Smooth muscle cell (in vitro differentiated cells): ENCODE data around the gene C2orf42. TPM values are rescaled to one million over a fixed set of nuclear protein-coding genes. Genes with fewer than 3 reads are reported as not detected.
A peak's percentile ranks its signal among the peaks of the same experiment; 100 is the strongest.

Source experiments
- DNase-seq: peaks from one replicate; lab custom pipeline; 2025; ENCODE audit not compliant: unreplicated experiment; lab: John Stamatoyannopoulos, UW
- H2AFZ ChIP-seq: fragments of 200-600 bp; sonication (generic); 2 replicates; pipeline ENCODE4 v1.6.0; 2016; ENCODE audit warnings: antibody characterized with exemption, low read depth, mild to moderate bottlenecking
- H3F3A ChIP-seq: fragments of 200-600 bp; sonication (generic); 2 replicates; pipeline ENCODE4 v1.6.0; 2017; ENCODE audit warnings: antibody characterized with exemption, low read depth
- H3K27ac ChIP-seq: fragments of 200-600 bp; sonication (generic); 2 replicates; pipeline ENCODE4 v1.5.1; 2016; ENCODE audit warnings: low read depth, mild to moderate bottlenecking
- H3K27me3 ChIP-seq: fragments of 200-600 bp; sonication (generic); 2 replicates; pipeline ENCODE4 v1.6.1; 2016; ENCODE audit warnings: low read depth, mild to moderate bottlenecking
- H3K36me3 ChIP-seq: fragments of 200-600 bp; sonication (generic); 2 replicates; pipeline ENCODE4 v1.5.1; 2016; ENCODE audit warnings: low read depth
- H3K4me1 ChIP-seq: fragments of 200-600 bp; sonication (generic); 2 replicates; pipeline ENCODE4 v1.5.1; 2016; ENCODE audit warnings: low read depth
- H3K4me2 ChIP-seq: fragments of 200-600 bp; sonication (generic); 2 replicates; pipeline ENCODE4 v1.6.0; 2016; ENCODE audit warnings: mild to moderate bottlenecking
- H3K4me3 ChIP-seq: fragments of 200-600 bp; sonication (generic); 2 replicates; pipeline ENCODE4 v1.5.1; 2016; ENCODE audit warnings: mild to moderate bottlenecking
- H3K79me2 ChIP-seq: fragments of 200-600 bp; sonication (generic); 2 replicates; pipeline ENCODE4 v1.6.0; 2016; ENCODE audit warnings: low read depth, mild to moderate bottlenecking
- H3K9ac ChIP-seq: fragments of 200-600 bp; sonication (generic); 2 replicates; pipeline ENCODE4 v1.6.0; 2016; ENCODE audit warnings: low read depth
- H3K9me3 ChIP-seq: fragments of 200-600 bp; sonication (generic); replicated peaks from 2 replicates; pipeline ENCODE4 v1.5.1; 2016; ENCODE audit warnings: low read depth
- H4K20me1 ChIP-seq: fragments of 200-600 bp; sonication (generic); 2 replicates; pipeline ENCODE4 v1.6.0; 2016; ENCODE audit warnings: low read depth
- WGBS: methylation state at CpG from one replicate; pipeline ENCODE4 v1.1.7; 2016; ENCODE audit warnings: low lambda C conversion rate; 5-methylcytosine and 5-hydroxymethylcytosine counted together
- polyA plus RNA-seq: library from polyadenylated mRNA; unstranded; fragments of >200 nt; fragmentation: Nextera tagmentation; extraction: Ambion mirVana; gene quantifications from 2 replicates; pipeline ENCODE4 v1.2.1, GENCODE V29; 2016
- total RNA-seq: library from RNA; depleted of rRNA; stranded (reverse); fragments of >200 nt; gene quantifications from 2 replicates; pipeline ENCODE4 v1.2.3, GENCODE V29; 2014
- TF ChIP-seq, protein P1 (sequence below): fragments of 200-600 bp; sonication (generic); IDR thresholded peaks from 2 replicates; pipeline ENCODE4 v1.5.1; 2017; ENCODE audit warnings: borderline replicate concordance, mild to moderate bottlenecking, antibody characterized with exemption; ENCODE audit not compliant: insufficient read depth, poor library complexity, severe bottlenecking

C2orf42 gene
- total and polyA plus RNA-seq, 2 experiments from 2014 or later = 7.8 to 9.4 TPM

DNA sequence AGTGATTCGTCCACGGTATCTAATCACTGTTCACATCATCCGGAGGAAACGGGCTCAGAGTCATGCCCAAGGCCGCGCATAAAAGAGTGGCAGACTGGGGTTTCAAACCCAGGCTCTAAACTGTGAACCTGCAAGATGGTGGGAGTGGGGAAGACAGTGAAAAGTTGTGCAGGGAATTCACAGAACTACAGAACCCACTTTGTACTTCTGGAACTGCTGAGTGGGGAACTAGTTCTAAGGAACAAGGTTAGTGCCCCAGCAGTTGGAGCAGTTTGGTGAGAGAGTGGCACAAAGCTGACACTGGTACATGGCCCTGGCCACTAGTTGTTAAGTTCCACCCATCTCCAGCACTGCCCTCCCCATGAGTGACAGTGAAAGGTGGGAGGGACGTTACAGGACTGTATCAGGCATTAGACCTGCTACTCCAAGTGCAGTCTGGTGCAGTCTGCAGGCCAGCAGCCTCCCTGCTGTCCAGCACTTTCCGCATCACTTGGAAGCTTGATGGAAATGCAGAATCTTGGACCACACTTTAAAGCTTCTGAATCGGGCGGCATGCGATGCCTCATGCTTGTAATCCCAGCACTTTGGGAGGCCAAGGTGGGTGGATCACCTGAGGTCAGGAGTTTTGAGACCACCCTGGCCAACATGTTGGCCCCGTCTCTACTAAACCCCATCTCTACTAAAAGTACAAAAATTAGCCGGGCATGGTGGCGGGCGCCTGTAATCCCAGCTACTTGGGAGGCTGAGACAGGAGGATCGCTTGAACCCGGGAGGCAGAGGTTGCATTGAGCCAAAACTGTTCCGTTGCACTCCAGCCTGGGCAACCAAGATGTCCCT is 47.3 kb downstream of the C2orf42 start:
- H3K9ac ChIP-seq = peak overlapping the region; percentile 89
- WGBS = 69% methylated on average over 18 of the region's 18 CpGs
- TF ChIP-seq, protein P1, sequence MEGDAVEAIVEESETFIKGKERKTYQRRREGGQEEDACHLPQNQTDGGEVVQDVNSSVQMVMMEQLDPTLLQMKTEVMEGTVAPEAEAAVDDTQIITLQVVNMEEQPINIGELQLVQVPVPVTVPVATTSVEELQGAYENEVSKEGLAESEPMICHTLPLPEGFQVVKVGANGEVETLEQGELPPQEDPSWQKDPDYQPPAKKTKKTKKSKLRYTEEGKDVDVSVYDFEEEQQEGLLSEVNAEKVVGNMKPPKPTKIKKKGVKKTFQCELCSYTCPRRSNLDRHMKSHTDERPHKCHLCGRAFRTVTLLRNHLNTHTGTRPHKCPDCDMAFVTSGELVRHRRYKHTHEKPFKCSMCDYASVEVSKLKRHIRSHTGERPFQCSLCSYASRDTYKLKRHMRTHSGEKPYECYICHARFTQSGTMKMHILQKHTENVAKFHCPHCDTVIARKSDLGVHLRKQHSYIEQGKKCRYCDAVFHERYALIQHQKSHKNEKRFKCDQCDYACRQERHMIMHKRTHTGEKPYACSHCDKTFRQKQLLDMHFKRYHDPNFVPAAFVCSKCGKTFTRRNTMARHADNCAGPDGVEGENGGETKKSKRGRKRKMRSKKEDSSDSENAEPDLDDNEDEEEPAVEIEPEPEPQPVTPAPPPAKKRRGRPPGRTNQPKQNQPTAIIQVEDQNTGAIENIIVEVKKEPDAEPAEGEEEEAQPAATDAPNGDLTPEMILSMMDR = no peak
- peaks cover 16% of the 10 kb centered on the region for H3K4me1 ChIP-seq
- H3K27me3 ChIP-seq = no peaks in the 10 kb centered on the region
- no peaks in the 10 kb centered on the region for H3K36me3 ChIP-seq
- peak overlapping the region; percentile 95 for H3K27ac ChIP-seq
- H3K79me2 ChIP-seq = no peaks in the 10 kb centered on the region
- H2AFZ ChIP-seq = peak overlapping the region; percentile 21
- no peaks in the 10 kb centered on the region for H3K9me3 ChIP-seq
- peak overlapping the region; percentile 46 for H3K4me3 ChIP-seq
- peaks cover 5% of the 10 kb centered on the region for H3F3A ChIP-seq
- H4K20me1 ChIP-seq = no peaks in the 10 kb centered on the region
- peak overlapping the region; percentile 78 for H3K4me2 ChIP-seq
- DNase-seq = no peak

DNA sequence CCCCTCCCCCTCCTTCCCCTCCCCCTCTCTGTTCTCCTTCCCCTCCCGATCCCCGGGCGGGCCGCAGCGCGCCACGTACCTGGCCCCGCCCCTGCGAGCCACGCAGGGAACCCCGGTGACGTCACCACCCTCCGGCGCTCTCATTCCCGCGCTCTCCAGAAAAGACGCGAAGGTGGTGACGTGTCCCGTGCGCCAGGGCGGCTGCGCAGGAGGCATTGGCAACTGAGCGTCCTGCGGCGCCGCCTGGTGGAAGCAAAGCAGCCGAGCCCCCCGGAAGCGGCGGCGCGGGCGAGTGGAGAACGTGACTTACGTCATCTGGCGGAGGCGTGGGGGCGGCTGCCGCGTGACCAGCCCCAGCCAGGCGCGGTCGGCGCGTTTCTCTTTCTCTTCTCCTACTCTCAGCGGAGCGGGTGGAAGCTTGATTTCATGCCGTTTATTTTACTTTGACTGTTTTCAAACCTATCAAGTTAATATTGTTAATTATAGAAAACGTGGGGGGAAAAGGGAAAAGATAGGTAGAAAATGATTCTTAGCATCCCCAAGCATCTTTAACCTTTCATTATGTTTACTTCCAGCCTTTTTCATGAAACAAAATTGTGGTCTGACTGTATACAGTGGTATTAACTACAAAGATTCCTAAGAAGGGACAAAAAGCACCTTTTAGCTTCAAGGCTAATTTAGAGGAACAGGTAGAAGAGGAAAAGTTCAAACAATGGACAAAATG is 48.1 kb downstream of the C2orf42 start:
- no peaks in the 10 kb centered on the region for H3K9me3 ChIP-seq
- no peaks in the 10 kb centered on the region for H3K27me3 ChIP-seq
- H2AFZ ChIP-seq = peak overlapping the region; percentile 21
- H3K79me2 ChIP-seq = no peaks in the 10 kb centered on the region
- TF ChIP-seq, protein P1 = peak; percentile 92
- peaks cover 16% of the 10 kb centered on the region for H3K4me1 ChIP-seq
- peak; percentile 98 for DNase-seq
- WGBS = 1% methylated on average over 36 of the region's 50 CpGs
- H3K4me3 ChIP-seq = peak overlapping the region; percentile 51
- H3F3A ChIP-seq = peaks cover 6% of the 10 kb centered on the region
- H3K27ac ChIP-seq = peak overlapping the region; percentile 100
- H3K4me2 ChIP-seq = peak overlapping the region; percentile 78
- no peaks in the 10 kb centered on the region for H3K36me3 ChIP-seq
- H4K20me1 ChIP-seq = no peaks in the 10 kb centered on the region
- H3K9ac ChIP-seq = peak overlapping the region; percentile 97

DNA sequence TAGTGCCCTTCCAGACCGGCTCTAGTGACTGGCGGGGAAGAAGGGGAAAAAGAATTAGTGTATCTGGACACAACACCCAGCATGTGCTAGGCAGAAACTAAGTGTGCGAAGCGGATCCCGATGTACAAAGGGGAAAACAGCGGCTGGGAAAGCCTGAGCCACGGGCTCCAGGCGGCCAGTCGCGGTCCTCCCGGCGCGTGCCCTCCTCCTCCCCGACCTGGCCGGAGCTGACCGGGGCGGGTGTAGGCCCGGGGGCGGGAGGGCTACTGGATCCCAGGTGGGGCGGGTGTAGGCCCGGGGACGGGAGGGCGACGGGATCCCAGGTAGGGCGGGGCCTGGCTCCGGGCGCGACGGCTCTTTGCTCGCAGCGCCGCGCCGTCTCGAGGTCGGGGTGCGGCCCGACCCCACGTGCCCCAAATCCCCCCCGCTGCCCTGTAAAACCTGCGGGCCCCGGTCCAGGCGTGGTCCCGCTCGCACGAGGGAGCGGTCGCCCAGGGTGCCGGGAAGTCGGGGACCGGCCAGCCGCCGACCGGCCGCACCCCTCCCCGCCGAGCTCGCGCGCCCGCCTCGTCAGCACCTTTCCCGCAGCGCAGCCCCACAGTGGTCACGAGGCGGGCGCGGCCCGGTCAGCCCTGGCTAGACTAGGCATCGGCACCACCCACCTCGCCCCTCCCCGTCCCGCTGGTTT is 48.8 kb downstream of the C2orf42 start:
- DNase-seq = no peak
- Histone ChIP-seq H3K27ac (peak overlapping the region; percentile 100), H3K36me3 (no peaks in the 10 kb centered on the region), H3K9me3 (no peaks in the 10 kb centered on the region), H3K9ac (peak overlapping the region; percentile 97), H3K4me1 (peaks cover 16% of the 10 kb centered on the region), H3F3A (peaks cover 10% of the 10 kb centered on the region), H3K4me2 (peak overlapping the region; percentile 85), H3K4me3 (peak overlapping the region; percentile 51), H4K20me1 (no peaks in the 10 kb centered on the region), H2AFZ (no peak overlapping the region), H3K79me2 (no peaks in the 10 kb centered on the region), H3K27me3 (no peaks in the 10 kb centered on the region)
- TF ChIP-seq, protein P1 = no peak
- 2% methylated on average over 19 of the region's 73 CpGs for WGBS
